KOPT-K1 (cell line): Measurements from ENCODE around the gene SHROOM3.

ENCODE experiments used
- H3K27ac ChIP-seq: fragments of 200-600 bp; sonication (generic); 2 replicates; pipeline ENCODE4 v1.5.1; 2016; ENCODE audit warnings: antibody characterized with exemption, mild to moderate bottlenecking, low read depth, low read length; ENCODE audit not compliant: poor library complexity, severe bottlenecking
- H3K36me3 ChIP-seq: fragments of 200-600 bp; sonication (generic); 2 replicates; pipeline ENCODE4 v1.5.1; 2017; ENCODE audit warnings: antibody characterized with exemption, mild to moderate bottlenecking, low read length, moderate library complexity; ENCODE audit not compliant: insufficient read depth
- H3K9me3 ChIP-seq: fragments of 200-600 bp; sonication (generic); 2 replicates; pipeline ENCODE4 v1.5.1; 2017; ENCODE audit warnings: antibody characterized with exemption, low read length, mild to moderate bottlenecking; ENCODE audit not compliant: insufficient read depth, poor library complexity, severe bottlenecking

The SHROOM3 gene

DNA sequence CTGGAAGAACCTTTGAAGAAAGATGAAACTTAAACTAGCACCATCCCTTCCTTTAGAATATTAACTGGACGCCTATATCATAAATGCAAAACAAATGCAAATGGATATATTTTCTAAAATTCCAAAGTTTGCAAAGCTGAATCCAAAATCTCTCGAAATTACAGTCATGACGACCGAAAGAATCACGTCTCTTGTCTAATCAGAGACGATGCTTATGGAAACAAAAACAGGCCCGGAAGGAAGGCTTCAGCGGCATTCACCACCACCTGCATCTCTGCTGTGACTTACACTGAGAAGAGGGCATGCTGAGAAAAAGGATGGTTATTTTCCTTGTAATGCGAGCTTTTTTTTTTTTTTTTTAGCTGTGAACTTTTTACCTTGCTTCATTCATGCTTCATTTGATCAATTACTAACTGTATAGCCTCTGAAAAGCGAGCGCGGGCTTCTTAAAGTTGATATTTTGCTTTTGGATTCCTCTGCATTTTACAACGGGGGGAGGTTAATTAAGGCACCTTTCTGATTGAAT is 253.7 kb downstream of the SHROOM3 start:
- Histone ChIP-seq H3K27ac (no peak overlapping the region), H3K36me3 (no peaks in the 10 kb centered on the region)

DNA sequence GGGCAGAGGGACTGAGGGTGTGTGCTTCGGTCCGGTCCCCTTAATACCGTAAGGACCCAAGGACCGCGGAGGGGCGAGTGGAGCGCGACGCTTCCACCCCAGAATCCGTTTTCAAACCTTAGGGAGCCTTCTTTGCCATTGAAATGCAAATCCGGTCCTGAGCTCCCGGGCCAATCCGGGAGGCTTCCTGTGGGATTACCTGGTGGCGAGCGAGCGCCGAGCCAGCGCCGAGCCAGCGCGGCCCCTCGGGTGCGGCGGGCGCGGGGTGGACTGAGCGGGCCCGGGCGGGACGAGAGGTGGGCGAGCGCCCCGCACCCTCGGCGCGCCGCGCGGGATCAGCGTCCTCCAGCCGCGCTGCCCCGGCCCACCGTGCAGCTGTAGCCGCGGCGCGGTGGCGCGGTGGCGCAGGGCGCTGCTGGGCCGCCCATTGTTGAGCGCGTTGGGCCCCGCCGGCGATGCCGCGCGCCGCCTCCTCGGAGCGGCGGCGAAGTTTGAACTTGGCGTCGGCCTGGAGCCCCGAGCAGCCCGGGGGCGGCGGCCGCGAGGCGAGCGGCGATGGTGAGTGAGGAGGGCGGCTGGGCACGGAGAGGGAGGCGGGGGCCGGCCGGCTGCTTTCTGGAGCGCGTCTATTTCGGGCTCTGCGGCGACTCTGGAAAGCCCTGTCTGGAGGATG is 254.3 kb downstream of the SHROOM3 start:
- H3K9me3 ChIP-seq: no peaks in the 10 kb centered on the region
- no peak overlapping the region for H3K27ac ChIP-seq
- no peaks in the 10 kb centered on the region for H3K36me3 ChIP-seq

More for the DNA sequence above, 253.7 kb downstream of the SHROOM3 start:
- no peaks in the 10 kb centered on the region for H3K9me3 ChIP-seq

DNA sequence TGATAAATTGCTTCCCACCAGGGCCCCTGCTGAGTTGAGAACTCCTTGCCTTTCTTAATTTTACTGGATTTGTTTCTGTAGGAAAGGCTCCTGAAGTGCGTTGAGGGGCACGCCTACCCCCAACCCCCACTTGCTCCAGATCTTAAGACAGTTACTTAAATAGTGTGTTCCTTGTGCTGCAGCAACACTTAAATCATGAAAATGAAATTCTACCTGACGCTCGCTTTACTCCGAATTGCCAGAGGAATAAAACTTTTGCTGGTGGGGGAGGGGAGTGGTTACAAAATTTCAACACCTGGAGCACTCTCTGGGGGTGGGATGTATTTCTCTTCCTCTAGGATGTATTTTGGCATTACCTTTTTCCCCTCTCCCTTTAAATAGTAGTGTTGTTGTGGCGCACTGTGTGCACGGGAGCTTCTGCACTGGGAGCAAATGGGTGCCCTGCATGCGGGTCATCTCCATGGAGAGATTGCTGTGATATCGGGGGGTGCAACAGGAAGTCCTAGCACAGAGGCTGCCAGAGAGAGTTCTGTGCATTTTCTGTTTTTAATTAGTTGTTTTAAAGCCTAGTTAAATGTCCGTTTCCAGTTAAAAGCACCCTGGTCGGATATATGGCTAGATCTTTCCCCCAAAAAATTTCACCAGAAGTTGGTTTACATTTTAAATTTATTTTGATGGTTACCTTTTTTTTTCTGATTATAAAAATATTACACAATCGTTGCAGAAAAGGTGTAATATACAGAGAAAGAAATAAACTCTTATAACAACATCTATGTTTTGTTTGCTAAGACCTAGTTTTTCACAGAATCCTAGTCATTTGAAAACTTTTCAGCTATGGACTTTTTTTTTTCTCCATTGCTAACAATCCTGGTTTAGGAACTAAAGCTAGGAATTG is 255.2 kb downstream of the SHROOM3 start:
- no peaks in the 10 kb centered on the region for H3K9me3 ChIP-seq
- no peaks in the 10 kb centered on the region for H3K36me3 ChIP-seq
- no peak overlapping the region for H3K27ac ChIP-seq

DNA sequence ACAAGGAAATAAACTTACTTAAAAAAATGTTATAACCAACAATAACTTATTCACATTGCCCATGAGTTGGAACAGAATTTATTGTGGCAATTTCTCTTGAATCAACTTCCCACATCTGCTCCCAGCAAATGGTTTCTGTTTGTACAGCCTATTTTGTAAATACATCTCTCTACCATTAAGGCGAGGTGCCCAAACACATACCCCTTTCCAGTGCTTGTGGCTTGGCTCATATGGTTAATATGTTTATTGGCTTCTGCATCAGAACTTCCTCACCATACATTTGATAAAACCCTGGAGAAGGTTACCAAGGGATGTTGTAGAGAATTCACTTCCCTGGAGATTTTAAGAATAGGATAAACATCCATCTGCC is 255.9 kb downstream of the SHROOM3 start:
- Histone ChIP-seq H3K36me3 (no peaks in the 10 kb centered on the region), H3K27ac (no peak overlapping the region), H3K9me3 (no peaks in the 10 kb centered on the region)

DNA sequence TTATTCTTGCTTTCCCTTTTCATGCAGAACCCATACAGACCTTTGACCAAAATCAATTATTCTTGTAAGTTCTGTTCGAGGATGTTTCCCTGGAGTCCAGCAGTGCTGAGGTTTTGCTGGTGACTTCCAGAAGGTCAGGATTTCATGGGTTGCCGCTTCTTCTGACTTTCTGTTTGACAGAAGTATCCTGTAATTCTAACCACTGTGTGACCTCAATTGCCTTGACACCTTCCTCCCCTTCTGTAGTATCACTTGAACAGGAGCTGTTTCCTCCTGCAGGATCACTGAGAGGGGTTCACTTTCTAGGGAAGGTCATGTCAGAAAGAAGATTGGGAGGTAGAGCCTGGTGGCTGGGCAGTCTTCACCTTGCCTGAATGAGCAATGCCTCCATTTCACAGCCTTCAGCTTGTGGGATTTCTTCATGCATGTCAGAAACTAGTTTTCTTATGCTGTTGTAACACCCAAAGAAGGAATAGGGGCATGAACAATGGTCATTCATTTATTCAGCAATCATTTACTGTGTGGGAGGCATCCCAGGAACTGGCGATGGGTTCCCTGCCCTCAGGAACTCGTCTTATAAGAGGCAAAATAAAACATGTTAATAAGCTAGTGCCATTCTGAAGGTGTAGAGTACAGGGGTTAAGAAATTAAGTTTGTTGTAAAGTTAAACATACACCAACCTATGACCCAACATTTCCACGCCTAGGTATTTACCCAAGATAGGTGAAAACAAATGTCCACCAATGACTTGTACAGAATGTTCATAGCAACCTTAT is 257.0 kb downstream of the SHROOM3 start:
- Histone ChIP-seq H3K27ac (no peak overlapping the region), H3K9me3 (no peaks in the 10 kb centered on the region), H3K36me3 (no peaks in the 10 kb centered on the region)

DNA sequence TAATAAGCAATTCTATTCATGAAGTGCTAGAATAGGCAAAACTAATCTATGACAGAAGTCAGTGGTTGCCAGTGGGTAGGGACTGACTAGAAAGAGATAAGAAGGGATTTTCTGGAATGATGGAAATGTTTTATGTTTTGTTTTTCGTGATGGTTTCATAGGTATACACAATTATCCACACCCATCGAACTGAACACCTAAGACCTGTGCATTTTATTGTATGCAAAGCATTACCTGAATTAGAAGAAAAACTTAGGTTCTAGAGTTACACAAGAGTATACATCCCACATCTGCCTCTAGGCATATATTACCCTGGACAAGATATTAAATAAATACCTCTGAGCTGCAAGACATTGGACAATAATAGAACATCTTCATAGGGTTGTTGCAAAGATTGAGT is 257.7 kb downstream of the SHROOM3 start:
- no peaks in the 10 kb centered on the region for H3K36me3 ChIP-seq
- H3K27ac ChIP-seq: no peak overlapping the region
- no peaks in the 10 kb centered on the region for H3K9me3 ChIP-seq

DNA sequence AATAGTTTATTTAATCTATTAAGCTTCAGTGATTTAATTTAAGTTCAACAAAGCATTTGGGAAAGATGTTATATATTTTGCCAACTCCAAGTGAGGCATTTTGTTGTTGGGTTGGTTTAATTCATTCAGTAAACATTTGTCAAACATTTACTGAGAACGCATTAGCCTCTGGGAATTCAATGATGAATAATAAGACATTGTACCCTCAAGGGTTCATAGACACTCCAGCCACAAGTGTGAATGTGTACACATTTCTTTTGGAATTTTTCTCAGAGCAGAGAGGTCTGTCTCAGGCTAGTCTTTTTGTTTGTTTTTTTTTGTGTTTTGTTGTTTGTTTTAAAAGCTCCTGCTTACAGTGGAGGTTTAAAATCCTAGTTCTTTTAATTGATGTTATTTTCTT is 259.0 kb downstream of the SHROOM3 start:
- no peaks in the 10 kb centered on the region for H3K36me3 ChIP-seq
- no peaks in the 10 kb centered on the region for H3K9me3 ChIP-seq
- no peak overlapping the region for H3K27ac ChIP-seq

DNA sequence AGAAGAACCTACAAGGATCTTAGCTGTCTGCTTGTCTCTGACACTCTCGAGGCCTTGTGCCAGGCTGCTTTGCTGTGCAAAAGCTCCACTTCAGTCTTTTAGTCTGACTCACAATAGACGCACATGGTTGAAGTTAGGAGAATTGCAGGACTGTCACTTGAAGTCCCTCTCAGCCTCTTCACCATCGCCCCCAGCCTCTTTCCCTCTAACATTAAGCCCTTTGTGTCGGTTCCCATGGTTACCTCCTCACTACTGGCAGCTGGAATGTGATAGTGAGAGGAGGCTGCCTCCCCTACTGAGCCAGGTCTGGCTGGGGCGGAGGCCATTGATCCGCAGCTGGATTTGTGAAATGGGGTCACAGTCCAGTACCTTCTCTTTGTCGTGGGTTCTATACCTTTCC is 261.1 kb downstream of the SHROOM3 start:
- Histone ChIP-seq H3K27ac (no peak overlapping the region), H3K36me3 (no peaks in the 10 kb centered on the region), H3K9me3 (no peaks in the 10 kb centered on the region)

DNA sequence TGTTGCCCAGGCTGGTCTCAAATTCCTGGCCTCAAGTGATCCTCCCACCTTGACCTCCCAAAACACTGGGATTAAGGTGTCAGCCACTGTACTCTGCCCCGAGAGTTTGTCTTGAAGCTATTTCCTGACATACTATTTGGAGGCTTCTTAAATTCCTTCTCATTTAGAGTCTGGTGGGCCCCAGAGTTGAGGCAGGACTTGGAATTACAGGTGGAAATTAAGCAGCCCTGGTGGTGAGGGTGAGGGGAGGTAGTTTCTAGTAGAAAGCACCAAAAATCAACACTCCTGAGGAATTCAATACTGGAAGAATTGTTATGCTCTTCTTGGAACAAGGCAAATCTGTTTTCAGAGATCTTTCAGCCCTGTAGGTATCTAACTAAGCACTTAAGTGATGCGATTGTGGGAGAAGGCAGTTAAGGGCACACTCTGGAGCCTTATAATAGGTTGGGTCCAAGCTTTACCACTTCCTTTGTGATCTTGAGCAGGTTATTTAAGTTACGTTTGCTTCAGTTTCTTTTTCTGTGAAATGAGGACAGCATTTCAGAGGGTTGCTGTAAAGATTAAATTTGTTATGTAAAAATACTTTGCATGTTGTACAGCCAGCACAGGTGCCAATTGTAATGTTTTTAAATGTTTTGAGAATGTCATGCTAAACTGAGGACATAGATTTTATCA is 262.2 kb downstream of the SHROOM3 start:
- Histone ChIP-seq H3K27ac (no peak overlapping the region), H3K36me3 (no peaks in the 10 kb centered on the region), H3K9me3 (no peaks in the 10 kb centered on the region)

DNA sequence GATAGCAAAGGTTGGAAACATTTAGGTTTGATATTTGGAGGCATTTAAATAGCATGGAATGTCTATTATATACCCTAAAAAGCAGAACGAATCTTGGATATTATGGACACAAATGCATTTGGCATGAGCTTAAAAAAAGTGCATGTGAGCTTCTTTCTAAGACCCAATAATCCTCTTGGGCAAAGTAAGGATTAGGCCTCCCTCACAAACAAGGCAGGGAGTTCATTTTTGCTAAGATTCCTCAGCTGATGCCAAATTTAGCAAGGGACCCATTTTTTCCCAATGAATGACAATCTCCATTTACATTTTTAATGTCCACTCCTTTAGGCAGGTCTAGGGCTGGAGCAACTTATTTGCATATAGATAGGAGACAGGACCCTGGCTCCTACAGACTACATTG is 263.1 kb downstream of the SHROOM3 start:
- Histone ChIP-seq H3K27ac (no peak overlapping the region), H3K9me3 (no peaks in the 10 kb centered on the region)

DNA sequence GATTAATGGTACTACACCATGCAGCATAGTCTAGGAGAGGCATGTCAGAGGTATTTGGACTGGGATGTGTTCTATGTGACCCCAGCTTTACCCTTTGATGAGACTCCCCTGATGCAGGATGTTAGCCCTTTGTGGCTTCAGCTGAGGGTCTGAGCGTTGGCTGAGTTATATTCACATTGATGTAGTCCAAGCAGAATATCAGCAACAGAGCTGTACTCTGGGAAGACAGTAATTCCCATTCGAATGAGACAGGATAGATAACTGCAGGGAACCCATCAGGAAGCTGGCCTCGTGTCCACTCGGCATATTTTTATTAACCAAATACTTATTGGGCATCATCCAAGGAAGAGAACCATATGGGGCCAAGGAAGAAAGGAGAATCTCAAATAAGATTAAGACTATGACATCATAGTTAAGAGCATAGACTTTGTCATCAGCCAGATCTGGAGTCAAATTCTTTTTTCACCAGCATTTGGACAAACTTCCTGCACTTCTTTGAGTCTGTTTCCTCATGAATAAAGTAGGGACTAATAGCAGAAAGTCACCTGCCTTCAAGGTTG is 264.8 kb downstream of the SHROOM3 start:
- no peaks in the 10 kb centered on the region for H3K9me3 ChIP-seq
- H3K27ac ChIP-seq: no peak overlapping the region
- H3K36me3 ChIP-seq: no peaks in the 10 kb centered on the region

More for the DNA sequence above, 263.1 kb downstream of the SHROOM3 start:
- H3K36me3 ChIP-seq: no peaks in the 10 kb centered on the region

DNA sequence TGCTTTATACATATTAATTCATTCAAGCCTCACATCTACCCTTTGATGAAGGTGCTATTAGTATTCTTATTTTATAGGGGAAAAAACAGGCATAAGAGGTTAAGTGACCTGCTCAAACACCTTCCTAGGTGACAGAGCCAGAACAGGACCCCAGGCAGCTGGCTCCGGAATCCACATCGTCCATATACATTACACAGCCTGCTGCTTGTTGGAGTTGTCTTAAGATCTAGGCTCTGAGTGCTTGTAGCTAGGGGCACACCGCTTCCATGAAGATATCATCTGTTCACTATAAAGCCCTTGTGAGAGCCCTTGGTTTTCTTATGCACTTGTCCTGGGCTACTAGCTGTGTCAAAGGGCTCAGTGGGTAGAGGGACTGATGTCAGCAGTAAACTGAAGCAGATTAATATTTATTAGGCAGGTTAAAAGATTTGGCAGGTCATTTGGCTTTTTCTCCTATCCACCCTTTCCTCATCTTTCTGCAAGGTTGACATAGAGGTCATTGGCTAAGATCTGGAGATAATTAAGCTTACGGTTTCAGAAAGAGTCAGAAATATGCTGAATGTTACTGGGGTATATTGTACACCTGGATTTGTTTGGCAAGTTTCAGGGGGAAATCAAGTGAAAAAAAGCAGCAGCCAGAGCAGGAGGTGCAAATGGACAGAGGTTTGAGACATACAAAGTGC is 267.6 kb downstream of the SHROOM3 start:
- Histone ChIP-seq H3K36me3 (no peaks in the 10 kb centered on the region), H3K9me3 (no peaks in the 10 kb centered on the region), H3K27ac (no peak overlapping the region)

DNA sequence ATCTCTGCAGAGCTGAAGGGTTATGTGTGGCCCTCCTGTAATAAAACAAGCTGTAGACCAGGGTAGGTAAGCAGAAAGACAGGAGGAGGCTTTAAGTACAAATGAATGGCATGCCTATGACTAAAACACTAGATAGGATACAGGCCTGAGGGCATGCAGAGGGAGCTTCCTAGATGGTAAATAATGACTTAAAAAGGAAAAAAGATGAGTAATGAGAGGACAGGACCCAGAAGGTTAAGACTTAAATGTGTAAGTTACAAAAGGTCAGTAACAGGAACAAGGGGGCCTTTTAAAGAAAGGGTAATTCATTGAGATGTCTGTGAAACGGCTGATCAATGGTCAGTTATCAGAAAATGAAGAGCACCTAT is 268.1 kb downstream of the SHROOM3 start:
- no peaks in the 10 kb centered on the region for H3K9me3 ChIP-seq
- no peaks in the 10 kb centered on the region for H3K36me3 ChIP-seq
- no peak overlapping the region for H3K27ac ChIP-seq

DNA sequence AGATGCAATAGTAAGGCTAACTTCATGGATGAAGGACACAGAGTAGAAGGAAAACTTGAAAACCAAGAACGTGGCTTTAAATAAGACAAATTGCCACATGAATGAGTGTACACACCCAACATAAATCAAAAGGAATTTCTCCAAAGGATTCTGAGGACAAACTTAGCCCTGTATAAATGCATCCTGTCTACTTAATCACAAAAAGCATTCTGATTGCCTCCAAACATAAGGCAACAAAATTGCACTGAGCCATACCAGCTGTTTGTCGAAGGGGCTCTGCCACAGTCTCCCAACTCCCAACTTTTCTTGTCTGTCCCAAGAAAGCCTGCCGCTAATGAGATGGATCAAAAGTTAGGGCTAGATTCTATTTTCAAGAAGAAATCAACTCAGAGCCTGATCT is 268.6 kb downstream of the SHROOM3 start:
- H3K9me3 ChIP-seq: no peaks in the 10 kb centered on the region
- no peak overlapping the region for H3K27ac ChIP-seq
- no peaks in the 10 kb centered on the region for H3K36me3 ChIP-seq
